Globus pallidus (tissue), 1 donor: ENCODE results near the gene URAD.
A peak's percentile ranks its signal among the peaks of the same experiment; 100 is the strongest.
"Not testable (repeated sequence)": the region's sequence is repeated elsewhere in the genome, so short reads cannot be mapped to it uniquely, and the experiment has no call there.

Source experiments
- DNase-seq: peaks from one replicate; pipeline ENCODE4 v3.0.0-alpha.2; 2015; ENCODE audit warnings: low spot score

URAD gene

DNA sequence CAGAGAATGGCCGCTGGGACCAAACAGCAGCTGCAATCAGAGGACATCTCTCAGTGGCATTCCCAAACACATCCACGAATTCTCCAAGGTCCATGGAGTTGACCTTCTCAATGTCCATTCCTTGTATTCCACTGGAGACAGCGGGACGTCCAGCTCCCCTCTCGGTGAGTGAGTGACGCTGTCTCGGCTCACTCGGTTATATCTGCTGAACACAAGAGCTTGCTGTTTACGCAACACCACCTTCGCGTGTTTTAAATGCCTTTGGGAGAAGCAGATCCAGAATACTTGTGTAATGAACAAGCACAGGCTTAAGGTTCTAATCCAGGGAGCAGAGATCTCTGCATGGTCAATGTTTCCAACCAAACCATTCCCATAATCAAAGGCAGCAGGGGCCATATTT, at the start of gene URAD:
TSS of gene URAD (minus strand) at position 174 of the 400 bp plus-strand sequence. CDS start at position 118, 56 bp downstream.
- DNase-seq, result no peak

- no peak for DNase-seq
Observed at GRCh38 chr13:28037399-28037798, 48.9 kb upstream of the URAD start.

DNA sequence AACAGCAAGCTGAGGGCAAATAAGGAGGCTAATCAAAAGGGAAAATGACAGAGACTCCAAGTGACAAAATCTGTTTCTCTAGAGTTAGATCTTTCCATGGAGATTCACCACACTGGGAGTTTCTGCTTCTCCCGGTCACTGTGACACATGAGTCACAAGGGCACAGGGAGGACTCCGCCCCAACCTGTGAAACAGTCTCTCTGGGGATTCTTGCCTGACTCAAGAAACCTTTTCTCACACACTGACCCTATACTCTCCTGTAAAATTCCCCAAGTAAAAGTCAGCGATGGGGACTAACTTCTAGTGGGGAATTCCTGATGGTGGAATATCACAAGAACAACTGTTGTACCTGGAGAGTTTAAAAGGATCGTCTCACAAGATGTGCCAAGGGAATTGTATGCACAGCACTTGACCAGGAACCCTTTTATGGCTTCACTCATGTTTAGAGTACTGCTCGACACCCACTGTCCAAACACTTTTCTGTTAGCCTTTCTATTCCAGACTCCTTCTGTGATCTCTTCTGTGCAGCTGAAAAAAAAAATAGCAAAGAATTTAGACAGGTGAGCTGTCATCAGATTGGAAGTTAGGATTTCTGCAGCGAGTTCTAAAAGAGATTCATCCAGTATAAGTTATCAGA, 46.8 kb upstream of the URAD start:
- DNase-seq, result no peak

DNA sequence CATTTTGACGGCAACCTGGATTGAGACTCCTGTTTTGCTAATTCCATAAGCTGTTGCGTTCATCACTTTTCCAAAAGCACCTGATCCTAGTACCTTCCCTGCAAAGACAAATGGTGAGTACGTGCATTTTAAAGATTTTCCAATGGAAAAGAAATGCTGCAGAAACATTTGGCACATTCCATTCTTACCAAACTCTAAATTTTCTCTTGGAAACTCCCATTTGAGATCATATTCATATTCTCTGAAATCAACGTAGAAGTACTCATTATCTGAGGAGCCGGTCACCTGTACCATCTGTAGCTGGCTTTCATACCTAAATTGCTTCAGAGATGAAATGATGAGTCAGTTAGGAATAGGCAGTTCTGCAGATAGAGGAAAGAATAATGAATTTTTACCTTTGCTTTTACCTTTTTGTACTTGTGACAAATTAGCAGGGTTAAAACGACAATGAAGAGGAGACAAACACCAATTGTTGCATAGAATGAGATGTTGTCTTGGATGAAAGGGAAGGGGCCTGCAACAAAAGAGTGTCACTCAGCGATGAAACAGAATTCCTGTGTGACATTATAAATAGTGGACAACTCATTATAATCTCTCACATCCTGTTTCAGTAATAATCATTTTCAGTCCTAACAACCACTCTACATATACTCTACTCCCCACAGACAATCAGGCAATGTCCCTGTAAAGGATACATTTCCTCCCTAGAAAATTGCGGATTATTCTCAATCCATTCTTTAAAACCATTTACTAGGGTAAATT, 45.6 kb upstream of the URAD start:
- no peak for DNase-seq

DNA sequence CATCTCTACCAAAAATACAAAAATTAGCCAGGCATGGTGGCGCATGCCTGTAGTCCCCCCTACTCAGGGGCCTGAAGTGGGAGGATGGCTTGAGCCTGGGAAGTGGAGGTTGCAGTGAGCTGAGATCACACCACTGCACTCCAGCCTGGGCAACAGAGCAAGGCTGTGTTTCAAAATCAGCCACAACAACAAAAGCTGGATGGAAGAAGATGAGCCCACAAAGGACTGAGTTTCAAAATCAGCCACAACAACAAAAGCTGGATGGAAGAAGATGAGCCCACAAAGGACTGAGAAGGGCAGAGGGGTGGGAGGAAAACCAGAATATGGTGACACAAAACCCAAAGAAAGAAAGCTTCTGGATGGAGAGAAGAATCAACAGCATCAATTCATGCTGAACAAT, 43.9 kb upstream of the URAD start:
- DNase-seq, result not testable (repeated sequence)

DNA sequence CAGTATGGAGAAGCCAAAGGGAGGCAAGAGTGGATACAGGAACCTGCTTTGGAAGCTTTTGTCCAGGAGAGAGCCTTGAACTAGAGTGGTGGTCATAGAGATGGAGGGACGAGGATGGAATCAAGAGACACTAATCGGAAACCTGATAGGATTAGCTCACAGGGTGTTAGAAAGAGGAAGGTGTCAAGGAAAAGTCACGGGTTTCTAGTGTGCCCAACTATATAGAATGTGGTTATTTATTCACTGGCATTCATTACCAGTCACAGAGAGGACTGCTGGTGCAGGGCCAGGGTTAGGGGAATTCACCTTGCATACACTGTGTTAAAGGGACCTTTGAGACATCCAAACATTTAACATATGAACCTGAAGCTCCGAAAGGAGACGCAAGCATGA, 43.4 kb upstream of the URAD start:
- no peak for DNase-seq

- DNase-seq, result peak; percentile 68
Observed at GRCh38 chr13:28031220-28031895, 42.9 kb upstream of the URAD start.

GRCh38 chr13:28027607-28028364, 39.3 kb upstream of the URAD start:
- no peak for DNase-seq

DNA sequence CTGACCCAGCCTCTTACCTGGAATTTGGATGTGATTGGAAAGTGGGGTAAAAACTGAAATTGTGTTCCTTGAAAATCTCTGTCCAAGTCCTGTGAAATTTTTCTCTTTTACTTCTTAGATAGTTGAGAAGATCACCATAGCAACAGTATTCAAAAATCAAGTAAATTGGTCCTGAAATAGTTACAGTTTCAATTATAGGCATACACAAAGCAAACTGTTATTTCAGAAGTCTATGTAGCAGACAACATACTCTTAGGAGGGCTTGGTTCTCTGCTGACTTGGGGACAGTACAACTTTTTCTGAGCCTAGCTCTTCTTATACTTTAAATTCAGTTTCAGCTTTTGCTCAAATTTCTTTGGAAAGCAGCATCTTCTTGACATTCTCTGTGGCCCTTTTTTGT, 38.6 kb upstream of the URAD start:
- no peak for DNase-seq

DNA sequence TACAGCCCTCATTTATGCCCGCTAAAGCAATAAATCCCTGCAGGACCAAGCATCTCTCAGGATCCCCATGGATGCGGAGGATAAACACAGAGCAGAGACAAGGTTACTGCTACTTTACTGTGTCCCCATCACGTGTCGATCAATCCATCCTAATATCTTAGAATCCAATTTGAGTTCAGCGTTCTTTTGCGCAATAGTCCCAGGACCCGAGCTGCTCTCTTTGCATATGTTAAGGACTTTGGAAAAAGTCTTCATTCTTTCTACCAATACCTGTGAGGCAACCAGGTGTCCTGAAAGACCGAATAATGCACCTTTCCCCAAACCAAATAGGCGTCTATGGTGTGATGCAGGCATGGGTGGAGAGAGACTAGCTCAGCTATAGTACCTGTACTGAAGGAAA, 38.0 kb upstream of the URAD start:
- no peak for DNase-seq

GRCh38 chr13:28022848-28023518, 34.5 kb upstream of the URAD start:
- no peak for DNase-seq

DNA sequence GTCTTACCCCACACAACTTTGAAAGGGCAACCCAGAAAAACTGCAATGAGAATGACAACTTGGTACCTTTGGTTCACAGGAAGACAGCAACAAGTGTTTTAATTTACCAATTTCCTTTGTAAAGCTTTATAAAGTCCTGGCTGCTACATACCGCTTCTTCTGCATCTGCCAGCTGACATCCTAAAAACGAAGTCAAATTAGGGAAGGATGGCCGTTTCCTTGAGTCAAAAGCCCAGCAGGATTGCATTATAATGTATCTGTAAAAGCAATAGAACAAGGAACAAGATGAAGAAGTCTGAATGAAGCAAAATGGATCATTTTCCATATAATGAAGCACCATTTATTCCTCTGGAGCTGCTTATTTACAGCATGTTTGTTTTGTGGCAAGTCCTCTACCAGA, 25.8 kb upstream of the URAD start:
- no peak for DNase-seq

- no peak for DNase-seq
Observed at GRCh38 chr13:28013482-28013881, 25.0 kb upstream of the URAD start.

GRCh38 chr13:28012896-28013295, 24.4 kb upstream of the URAD start:
- no peak for DNase-seq

DNA sequence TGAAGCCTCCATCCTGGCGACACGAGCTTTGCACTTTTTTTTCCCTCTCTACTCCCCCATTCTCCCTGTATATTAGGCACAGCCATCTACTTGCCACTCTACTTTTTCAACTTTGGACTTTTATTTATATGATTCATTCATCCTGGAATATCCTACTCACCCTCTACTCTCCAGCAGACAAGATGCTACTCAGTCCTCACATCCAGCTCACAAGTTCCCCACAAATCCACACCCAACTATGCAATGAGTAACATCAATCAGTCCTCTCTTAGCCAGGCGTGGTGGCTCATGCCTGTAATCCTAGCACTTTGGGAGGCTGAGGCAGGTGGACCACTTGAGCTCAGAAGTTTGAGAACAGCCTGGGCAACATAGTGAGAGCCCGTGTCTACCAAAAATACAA, 23.9 kb upstream of the URAD start:
- no peak for DNase-seq

DNA sequence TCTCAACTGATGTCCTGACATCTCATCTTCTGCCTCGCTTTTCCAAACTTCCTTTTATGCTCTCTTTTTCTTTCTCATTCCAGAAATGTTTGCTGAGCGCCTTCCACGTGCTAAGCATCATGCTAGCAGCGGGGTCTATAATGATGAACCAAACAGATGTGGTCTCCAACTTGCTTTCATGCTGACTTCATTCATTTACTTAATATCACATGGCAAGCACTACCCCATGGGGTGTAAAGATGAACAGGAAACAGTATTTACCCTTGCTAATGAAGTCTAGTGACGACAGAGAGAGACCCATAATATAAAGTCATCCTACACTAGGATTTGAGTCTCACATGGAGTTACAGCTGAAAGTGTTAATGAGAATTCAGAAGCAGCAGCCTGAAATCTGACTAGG, 21.6 kb upstream of the URAD start:
- no peak for DNase-seq

GRCh38 chr13:28005016-28005415, 16.5 kb upstream of the URAD start:
- DNase-seq, result not testable (repeated sequence)

DNA sequence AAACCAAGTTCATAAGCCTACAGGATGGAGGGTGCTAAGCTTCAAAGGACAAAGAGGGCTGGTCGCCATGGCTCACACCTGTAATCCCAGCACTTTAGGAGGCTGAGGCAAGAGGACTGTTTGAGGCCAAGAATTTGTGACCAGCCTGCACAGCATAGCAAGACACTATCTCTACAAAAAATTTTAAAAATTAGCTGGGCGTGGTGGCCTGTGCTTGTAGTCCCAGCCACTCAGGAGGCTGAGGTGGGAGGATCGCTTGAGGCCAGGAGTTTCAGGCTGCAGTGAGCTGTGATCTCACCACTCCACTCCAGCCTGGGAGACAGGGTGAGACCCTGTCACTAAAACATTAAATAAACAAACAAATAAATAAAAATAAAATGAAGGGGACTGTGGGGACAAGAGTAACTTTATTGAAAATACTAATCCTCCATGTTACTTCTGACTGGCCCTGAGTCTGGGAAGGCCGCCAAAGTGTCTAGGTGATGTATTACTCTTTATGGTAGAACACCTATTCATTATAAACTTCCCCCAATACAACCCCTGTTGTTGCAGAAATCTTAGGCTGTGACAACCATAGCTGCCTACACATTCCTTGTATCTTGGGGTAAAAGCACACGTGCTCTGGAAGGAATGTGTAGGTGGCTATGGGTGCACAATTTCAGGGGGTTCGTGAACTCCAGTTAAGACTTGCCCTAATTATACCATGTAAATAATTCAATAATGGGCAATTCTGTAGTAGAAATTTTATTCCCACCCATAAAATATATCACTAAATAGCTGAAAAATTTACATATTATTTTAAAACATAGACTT, 14.6 kb upstream of the URAD start:
- DNase-seq, result no peak

GRCh38 chr13:28001837-28002473, 13.5 kb upstream of the URAD start:
- no peak for DNase-seq

- no peak for DNase-seq
Observed at GRCh38 chr13:28001049-28001448, 12.6 kb upstream of the URAD start.

DNA sequence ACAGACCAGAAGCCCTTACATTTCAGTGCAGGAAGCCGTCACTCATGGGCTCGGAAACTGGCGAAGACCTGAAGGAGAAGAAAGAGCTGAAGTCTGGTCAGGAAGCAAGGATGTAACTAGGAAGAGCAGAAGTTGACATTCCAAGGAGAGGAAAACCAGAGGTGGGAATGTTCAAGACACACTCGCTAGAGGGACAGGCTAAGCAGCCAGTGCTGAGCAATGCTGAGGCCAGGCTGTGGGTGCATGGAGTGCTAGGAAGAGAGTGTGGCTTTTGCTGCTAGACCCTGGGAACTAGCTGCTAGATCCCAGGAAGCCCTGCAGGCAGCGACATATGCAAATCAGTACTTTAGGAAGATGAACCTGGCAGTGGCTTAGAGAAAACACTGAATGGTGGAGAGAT, 12.1 kb upstream of the URAD start:
- DNase-seq, result no peak
